GM18502 (cell line): ENCODE measurements around the gene MAPKAP1.

Experiments used
- ATAC-seq: cut with Tn5 transposase; IDR thresholded peaks from one replicate; pipeline ENCODE4 v1.9.1; 2021; ENCODE audit warnings: mild to moderate bottlenecking; ENCODE audit not compliant: unreplicated experiment, poor library complexity

Gene MAPKAP1

GRCh38 chr9:125548141-125548540 is 158.9 kb downstream of the MAPKAP1 start:
- ATAC-seq, result no peak

GRCh38 chr9:125547368-125547767 is 159.6 kb downstream of the MAPKAP1 start:
- ATAC-seq, result no peak

- no peak for ATAC-seq
Measured at GRCh38 chr9:125545845-125546244, 161.2 kb downstream of the MAPKAP1 start.

GRCh38 chr9:125544988-125545651 is 161.9 kb downstream of the MAPKAP1 start:
- no peak for ATAC-seq

GRCh38 chr9:125544484-125544883 is 162.5 kb downstream of the MAPKAP1 start:
- ATAC-seq, result no peak

- no peak for ATAC-seq
Measured at GRCh38 chr9:125541840-125542243, 165.2 kb downstream of the MAPKAP1 start.

- ATAC-seq, result no peak
Measured at GRCh38 chr9:125540497-125540896, 166.5 kb downstream of the MAPKAP1 start.

GRCh38 chr9:125538092-125538473 is 168.9 kb downstream of the MAPKAP1 start:
- no peak for ATAC-seq

- no peak for ATAC-seq
Measured at GRCh38 chr9:125537442-125538091, 169.4 kb downstream of the MAPKAP1 start.

DNA sequence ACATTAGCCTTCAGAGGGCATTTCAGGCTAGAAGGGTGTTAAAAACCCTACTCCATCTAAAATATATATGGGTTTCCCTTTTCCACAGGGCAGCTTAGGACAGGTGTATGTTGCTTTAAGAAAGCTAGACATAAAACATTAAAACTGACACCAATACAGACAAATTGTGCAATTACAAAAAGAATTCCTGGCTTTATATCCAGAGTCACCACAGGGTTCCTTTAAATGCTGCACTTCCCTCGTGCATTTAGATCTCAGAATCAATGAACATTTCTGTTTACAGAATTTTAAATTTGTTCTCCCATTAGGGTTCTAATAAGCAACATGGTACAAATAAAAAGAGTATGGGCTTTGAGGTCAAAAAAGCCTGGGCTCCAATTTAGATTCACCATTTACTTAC is 170.2 kb downstream of the MAPKAP1 start:
- ATAC-seq, result no peak

GRCh38 chr9:125536167-125536772 is 170.7 kb downstream of the MAPKAP1 start:
- no peak for ATAC-seq

DNA sequence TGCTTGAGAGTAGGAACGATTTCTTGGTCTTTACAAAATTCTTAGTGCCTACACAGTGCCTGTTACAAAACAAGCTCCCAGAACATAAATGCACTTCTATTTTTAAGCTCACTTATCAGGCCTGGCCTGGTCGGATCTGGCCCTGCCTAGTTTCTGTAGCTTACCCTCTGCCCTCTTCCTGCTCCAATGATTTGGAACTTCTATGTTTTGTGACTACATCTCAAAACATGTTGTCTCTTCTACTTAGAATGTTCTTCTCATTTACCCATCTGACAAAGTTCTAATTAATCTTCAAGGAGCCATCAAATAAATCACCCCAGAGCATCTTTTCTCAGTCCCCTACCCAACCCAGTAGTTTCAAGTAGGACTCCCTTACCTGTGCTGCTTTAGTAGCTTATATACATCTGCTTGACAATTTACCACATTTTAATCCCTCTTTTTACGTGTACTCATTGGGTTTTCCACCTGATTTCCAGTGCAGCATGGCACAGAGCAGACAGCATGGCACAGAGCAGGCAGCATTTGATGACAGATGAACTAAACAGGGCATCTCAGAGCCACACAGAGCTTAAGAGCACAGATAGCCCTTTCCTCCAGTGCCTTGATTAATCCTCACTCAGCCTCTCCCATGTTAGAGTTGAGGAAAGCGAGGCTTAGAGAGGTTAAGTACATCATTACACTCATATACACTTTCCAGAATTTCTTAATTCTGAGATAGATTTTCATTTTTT is 171.9 kb downstream of the MAPKAP1 start:
- ATAC-seq, result no peak

DNA sequence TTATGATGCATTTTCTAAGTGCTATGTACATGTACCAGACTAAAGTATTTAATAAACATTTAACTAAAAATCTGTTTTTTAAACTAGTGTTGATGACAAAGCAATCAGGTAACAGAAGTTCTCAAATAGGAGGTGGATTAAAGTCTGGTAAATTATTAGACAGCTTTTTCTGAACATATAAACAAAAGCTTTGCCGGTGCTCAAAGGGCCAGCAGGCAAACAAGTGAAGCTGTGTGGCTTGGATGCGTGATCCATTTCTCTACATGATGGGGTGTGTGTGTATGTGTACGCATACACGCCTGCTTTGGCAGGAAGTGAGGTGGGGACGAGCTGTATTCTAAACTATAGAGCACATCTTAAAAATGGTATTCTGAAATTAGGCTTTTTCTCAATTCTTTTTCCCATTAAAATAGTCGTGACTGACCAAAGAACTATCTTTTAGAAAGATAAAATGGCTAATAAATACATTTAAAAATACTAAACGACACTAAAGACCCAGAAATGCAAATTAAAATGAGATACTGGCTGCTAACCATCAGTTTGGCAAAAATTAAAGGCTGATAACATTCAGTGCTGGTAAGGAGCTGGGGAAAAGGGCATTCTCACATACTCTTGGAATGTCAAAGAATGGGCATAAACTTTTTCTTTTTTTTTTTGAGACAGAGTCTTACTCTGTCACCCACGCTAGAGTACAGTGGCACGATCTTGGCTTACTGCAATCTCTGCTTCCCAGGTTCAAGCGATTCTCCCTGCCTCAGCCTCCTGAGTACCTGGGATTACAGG is 174.0 kb downstream of the MAPKAP1 start:
- no peak for ATAC-seq

- ATAC-seq, result no peak
Measured at GRCh38 chr9:125532412-125532811, 174.6 kb downstream of the MAPKAP1 start.

DNA sequence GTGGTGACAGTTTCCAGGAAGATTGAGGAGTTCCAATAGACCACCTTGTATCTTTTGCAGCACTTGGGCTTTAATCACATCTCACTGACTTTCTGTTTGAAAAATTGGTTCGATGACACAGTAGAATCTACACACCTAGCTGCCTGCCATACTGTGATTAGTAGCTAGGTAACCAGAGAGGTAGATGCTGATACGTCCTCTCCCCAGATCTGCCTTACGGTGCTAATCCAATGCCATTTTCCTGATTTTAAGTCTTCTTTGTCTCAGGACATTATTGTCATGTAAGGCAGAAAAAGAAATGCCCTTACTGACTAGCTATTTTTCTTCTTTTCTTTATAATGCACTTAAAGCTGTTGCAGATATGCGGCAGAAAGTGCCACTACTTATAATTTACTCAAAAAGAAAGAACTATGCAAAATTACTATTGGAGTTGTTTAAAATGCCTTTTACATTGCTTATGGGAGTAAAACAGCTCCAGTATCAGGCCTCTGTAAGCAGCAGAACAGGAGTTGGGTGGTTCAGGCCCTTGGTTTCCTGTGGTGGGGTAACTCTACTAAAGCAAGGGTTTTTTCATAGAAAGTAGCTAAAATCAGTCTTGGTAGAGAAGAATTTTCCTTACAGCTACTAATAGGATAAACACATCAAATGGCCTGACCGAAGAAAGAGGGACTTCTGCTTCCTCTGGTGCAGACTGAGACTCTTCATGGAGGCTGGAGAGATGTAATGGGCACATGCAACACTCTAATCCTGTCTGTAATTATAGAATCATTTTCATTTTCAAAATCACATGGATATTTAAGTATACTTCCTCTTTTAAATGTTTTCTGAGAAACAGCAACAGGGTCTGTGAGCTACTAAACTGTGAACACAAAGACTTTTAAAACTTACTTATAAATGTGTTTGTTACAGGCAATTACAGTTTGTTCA is 177.2 kb downstream of the MAPKAP1 start:
- peak; percentile 65 for ATAC-seq

DNA sequence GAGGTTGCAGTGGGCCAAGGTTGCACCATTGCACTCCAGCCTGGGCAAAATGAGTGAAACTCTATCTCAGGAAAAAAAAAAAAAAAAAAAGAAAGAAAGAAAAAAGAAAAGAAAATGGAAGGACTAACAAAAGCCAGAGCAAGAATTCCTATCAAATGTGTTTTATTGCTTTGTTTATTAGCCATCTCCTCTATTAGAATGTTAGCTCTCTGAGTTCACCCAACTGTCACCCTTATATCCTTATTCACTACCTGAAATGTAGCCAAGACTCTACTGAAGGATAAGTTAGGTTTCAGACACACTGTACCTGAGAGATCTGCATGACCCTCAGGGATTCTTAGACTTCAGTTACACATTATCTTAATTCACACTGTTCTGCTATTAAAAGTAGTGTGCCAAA is 177.9 kb downstream of the MAPKAP1 start:
- no peak for ATAC-seq

- ATAC-seq, result no peak
Measured at GRCh38 chr9:125527471-125528002, 179.5 kb downstream of the MAPKAP1 start.

DNA sequence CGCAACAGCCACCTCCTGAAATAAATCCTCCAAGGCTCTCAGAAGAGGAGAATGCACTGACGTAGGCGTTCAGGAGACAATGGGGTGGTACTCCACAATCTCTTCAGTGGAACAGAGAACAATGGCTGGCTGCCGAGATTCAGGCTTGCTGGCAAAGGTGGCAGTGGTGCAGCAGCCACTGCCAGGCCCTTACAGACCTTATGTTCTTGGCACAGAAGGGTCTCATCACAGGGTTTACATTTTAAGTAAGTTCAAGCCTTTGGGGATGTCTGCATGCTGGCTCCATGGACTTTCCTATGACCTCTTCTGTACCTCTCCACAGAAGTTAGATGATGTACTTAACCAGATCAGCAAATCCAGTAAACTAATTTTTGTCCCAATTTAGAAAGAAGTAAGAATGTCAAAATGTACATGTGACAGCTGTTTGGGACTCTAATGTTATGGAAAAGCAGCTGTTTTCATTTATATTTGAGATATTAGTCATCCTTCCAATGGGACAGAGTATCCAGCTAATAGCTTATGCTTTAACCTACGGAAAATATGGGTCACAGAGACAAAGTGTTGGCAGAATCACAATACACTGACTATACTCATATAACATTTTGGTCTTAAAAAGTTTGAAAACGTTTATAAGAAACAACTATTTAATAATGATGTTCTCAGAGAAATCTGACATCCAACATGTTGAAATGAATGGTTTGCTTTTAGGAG is 180.9 kb downstream of the MAPKAP1 start:
- ATAC-seq, result no peak
